HepG2 (cell line): Measurements from ENCODE around the gene SOX9. TPM values are rescaled to one million over a fixed set of nuclear protein-coding genes. Genes with fewer than 3 reads are reported as not detected.

Experiments used
- HDAC1 ChIP-seq: sonication (generic); formaldehyde crosslinking; IDR thresholded peaks from 2 replicates; pipeline ENCODE4 v1.5.1; 2020; ENCODE audit warnings: mild to moderate bottlenecking, missing genetic modification reagents
- NFKBIZ ChIP-seq: IDR thresholded peaks from 2 replicates; pipeline ENCODE4 v1.6.1; 2018; ENCODE audit warnings: missing genetic modification reagents, missing compliant biosample characterization
- NKX3-1 ChIP-seq: sonication (generic); formaldehyde crosslinking; IDR thresholded peaks from 2 replicates; pipeline ENCODE4 v1.5.0; 2020; ENCODE audit warnings: missing genetic modification reagents
- PAWR ChIP-seq: sonication (generic); formaldehyde crosslinking; IDR thresholded peaks from 2 replicates; pipeline ENCODE4 v1.4.0; 2020; ENCODE audit warnings: missing genetic modification reagents, mild to moderate bottlenecking, borderline replicate concordance
- PHF21A ChIP-seq: sonication (generic); formaldehyde crosslinking; IDR thresholded peaks from 2 replicates; pipeline ENCODE4 v1.5.0; 2020; ENCODE audit warnings: mild to moderate bottlenecking, missing genetic modification reagents
- SOX5 ChIP-seq: IDR thresholded peaks from 2 replicates; pipeline ENCODE4 v1.6.1; 2016; ENCODE audit warnings: borderline replicate concordance
- SRSF4 ChIP-seq: fragments of 200-400 bp; formaldehyde crosslinking; IDR thresholded peaks from one replicate; pipeline ENCODE4 v1.6.1; 2018; ENCODE audit warnings: mild to moderate bottlenecking, low read depth, low read length, moderate library complexity; ENCODE audit not compliant: poor library complexity, severe bottlenecking
- STAG1 ChIP-seq: sonication (generic); formaldehyde crosslinking; IDR thresholded peaks from 2 replicates; pipeline ENCODE4 v1.4.0; 2020; ENCODE audit warnings: missing genetic modification reagents
- ZMYM4 ChIP-seq: sonication (generic); formaldehyde crosslinking; IDR thresholded peaks from 2 replicates; pipeline ENCODE4 v1.8.1; 2023; ENCODE audit warnings: mild to moderate bottlenecking, missing genetic modification reagents
- ZNF367 ChIP-seq: sonication (generic); formaldehyde crosslinking; IDR thresholded peaks from 2 replicates; pipeline ENCODE4 v1.4.0; 2020; ENCODE audit warnings: missing genetic modification reagents, borderline replicate concordance
- ZNF598 ChIP-seq: sonication (generic); formaldehyde crosslinking; IDR thresholded peaks from 2 replicates; pipeline ENCODE4 v1.5.1; 2020; ENCODE audit warnings: mild to moderate bottlenecking, missing genetic modification reagents, borderline replicate concordance
- ZNF605 ChIP-seq: sonication (generic); formaldehyde crosslinking; IDR thresholded peaks from 2 replicates; pipeline ENCODE4 v1.8.0; 2022; ENCODE audit warnings: mild to moderate bottlenecking, missing genetic modification reagents
- ZSCAN25 ChIP-seq: sonication (generic); formaldehyde crosslinking; IDR thresholded peaks from 2 replicates; pipeline ENCODE4 v1.8.0; 2022; ENCODE audit warnings: mild to moderate bottlenecking, missing genetic modification reagents
- polyA plus RNA-seq, 8 experiments: library from polyadenylated mRNA; depleted of rRNA in 3 of 8; stranded (reverse) in 7 of 8; unstranded in 1 of 8; fragments of >200 nt; fragmentation: Illumina TruSeq in 4 of 8; extraction: Trizol in 4 of 8; gene quantifications; 2 replicates each; pipeline versions ENCODE4 v1.2.1 to v1.2.3, GENCODE V29; 2011 to 2016; ENCODE audit warnings: low read depth in 4 of 8, missing spikeins in 1 of 8, mixed read lengths in 1 of 8; ENCODE audit not compliant: insufficient read depth in 1 of 8
- total RNA-seq, 5 experiments: library from RNA; depleted of rRNA; stranded (reverse); fragments of >200 nt; fragmentation: Illumina TruSeq; extraction: Trizol; gene quantifications; 2 replicates each; pipeline ENCODE4 v1.2.3, GENCODE V29; 2016; ENCODE audit warnings: low read depth in 1 of 5
- TF ChIP-seq, protein P1 (sequence below), 2 experiments: sonication (generic) in 1 of 2; formaldehyde crosslinking in 1 of 2; IDR thresholded peaks; 2 replicates each; pipeline versions ENCODE4 v1.5.1 to v1.6.1; 2011 to 2020; ENCODE audit warnings: borderline replicate concordance in 1 of 2, low read depth in 1 of 2, low read length in 1 of 2, mild to moderate bottlenecking in 1 of 2, missing genetic modification reagents in 1 of 2, moderate library complexity in 1 of 2
- TF ChIP-seq, protein P2 (sequence below): sonication (generic); formaldehyde crosslinking; IDR thresholded peaks from 2 replicates; pipeline ENCODE4 v1.5.0; 2020; ENCODE audit warnings: mild to moderate bottlenecking, low read depth, missing genetic modification reagents, borderline replicate concordance
- TF ChIP-seq, protein P3 (sequence below): sonication (generic); formaldehyde crosslinking; IDR thresholded peaks from 2 replicates; pipeline ENCODE4 v1.5.0; 2020; ENCODE audit warnings: mild to moderate bottlenecking, missing genetic modification reagents
- TF ChIP-seq, protein P4 (sequence below): sonication (generic); formaldehyde crosslinking; IDR thresholded peaks from 2 replicates; pipeline ENCODE4 v1.4.0; 2020; ENCODE audit warnings: missing genetic modification reagents, borderline replicate concordance
- TF ChIP-seq, protein P5 (sequence below): IDR thresholded peaks from 2 replicates; pipeline ENCODE4 v1.6.1; 2012; ENCODE audit warnings: low read depth, low read length, improper control_type of control experiment

SOX9 gene
- total and polyA plus RNA-seq, 2 of the 13 experiments (the other 11 are each of a cell fraction or from before 2014, with no cell fraction given) = 16.1 to 27.6 TPM

DNA sequence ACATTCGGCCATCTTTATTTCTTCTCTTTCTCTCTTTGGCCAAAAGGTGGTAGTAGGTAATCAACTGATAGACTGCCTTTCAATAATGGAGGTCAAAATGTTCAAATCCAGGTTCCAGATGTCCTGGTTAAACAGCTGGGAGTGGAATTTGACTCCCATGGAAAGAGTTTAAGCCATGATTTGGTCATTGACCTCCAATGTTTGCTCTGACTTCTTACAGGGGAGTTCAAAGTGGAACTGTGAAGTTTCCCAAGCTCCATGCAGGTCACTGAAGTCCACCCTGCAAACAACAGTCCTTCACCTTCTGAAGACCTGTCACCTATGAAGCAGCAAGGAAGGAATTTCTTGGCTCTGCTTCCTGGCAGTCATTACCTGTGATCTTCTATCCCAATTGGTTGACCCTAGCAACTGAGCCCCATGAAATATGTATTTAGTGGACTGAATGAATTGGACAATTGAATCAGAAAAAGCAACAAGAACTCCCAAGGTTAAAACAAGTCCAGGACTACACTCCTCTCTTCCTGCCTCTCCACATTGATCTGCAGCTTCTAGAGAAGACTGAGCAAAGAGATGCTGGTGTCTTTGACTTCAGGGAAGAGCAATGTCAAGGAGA lies 28.0 kb upstream of the SOX9 start (continued):
- TF ChIP-seq, protein P1, sequence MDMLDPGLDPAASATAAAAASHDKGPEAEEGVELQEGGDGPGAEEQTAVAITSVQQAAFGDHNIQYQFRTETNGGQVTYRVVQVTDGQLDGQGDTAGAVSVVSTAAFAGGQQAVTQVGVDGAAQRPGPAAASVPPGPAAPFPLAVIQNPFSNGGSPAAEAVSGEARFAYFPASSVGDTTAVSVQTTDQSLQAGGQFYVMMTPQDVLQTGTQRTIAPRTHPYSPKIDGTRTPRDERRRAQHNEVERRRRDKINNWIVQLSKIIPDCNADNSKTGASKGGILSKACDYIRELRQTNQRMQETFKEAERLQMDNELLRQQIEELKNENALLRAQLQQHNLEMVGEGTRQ (IDR thresholded peaks at IDR 0.05; ENCODE audit: low read depth, low read length) = no peak
- TF ChIP-seq, protein P1 (CRISPR knock-in tag; IDR thresholded peaks at IDR 0.05; ENCODE audit: borderline replicate concordance) = no peak
- peak; percentile 90 for TF ChIP-seq HDAC1 (CRISPR knock-in tag)
- peak; percentile 72 for TF ChIP-seq STAG1
- TF ChIP-seq, protein P2, sequence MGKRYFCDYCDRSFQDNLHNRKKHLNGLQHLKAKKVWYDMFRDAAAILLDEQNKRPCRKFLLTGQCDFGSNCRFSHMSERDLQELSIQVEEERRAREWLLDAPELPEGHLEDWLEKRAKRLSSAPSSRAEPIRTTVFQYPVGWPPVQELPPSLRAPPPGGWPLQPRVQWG = no peak
- TF ChIP-seq NFKBIZ (CRISPR knock-in tag) = peak; percentile 86; the same call in 1 of the 2 replicates
- peak; percentile 68 for TF ChIP-seq ZSCAN25
- TF ChIP-seq PAWR (CRISPR knock-in tag) = no peak
- TF ChIP-seq, protein P3, sequence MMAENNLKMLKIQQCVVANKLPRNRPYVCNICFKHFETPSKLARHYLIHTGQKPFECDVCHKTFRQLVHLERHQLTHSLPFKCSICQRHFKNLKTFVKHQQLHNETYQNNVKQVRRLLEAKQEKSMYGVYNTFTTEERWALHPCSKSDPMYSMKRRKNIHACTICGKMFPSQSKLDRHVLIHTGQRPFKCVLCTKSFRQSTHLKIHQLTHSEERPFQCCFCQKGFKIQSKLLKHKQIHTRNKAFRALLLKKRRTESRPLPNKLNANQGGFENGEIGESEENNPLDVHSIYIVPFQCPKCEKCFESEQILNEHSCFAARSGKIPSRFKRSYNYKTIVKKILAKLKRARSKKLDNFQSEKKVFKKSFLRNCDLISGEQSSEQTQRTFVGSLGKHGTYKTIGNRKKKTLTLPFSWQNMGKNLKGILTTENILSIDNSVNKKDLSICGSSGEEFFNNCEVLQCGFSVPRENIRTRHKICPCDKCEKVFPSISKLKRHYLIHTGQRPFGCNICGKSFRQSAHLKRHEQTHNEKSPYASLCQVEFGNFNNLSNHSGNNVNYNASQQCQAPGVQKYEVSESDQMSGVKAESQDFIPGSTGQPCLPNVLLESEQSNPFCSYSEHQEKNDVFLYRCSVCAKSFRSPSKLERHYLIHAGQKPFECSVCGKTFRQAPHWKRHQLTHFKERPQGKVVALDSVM (CRISPR knock-in tag) = 0 out of 2 replicates have a peak, but pooled peaks have one; percentile 33
- TF ChIP-seq NKX3-1 (CRISPR knock-in tag) = no peak
- TF ChIP-seq ZNF598 (CRISPR knock-in tag) = no peak
- TF ChIP-seq ZNF605 (CRISPR knock-in tag) = no peak
- TF ChIP-seq SOX5 (CRISPR knock-in tag) = peak; percentile 88
- TF ChIP-seq PHF21A (CRISPR knock-in tag) = peak; percentile 96
- TF ChIP-seq, protein P4, sequence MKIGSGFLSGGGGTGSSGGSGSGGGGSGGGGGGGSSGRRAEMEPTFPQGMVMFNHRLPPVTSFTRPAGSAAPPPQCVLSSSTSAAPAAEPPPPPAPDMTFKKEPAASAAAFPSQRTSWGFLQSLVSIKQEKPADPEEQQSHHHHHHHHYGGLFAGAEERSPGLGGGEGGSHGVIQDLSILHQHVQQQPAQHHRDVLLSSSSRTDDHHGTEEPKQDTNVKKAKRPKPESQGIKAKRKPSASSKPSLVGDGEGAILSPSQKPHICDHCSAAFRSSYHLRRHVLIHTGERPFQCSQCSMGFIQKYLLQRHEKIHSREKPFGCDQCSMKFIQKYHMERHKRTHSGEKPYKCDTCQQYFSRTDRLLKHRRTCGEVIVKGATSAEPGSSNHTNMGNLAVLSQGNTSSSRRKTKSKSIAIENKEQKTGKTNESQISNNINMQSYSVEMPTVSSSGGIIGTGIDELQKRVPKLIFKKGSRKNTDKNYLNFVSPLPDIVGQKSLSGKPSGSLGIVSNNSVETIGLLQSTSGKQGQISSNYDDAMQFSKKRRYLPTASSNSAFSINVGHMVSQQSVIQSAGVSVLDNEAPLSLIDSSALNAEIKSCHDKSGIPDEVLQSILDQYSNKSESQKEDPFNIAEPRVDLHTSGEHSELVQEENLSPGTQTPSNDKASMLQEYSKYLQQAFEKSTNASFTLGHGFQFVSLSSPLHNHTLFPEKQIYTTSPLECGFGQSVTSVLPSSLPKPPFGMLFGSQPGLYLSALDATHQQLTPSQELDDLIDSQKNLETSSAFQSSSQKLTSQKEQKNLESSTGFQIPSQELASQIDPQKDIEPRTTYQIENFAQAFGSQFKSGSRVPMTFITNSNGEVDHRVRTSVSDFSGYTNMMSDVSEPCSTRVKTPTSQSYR (CRISPR knock-in tag) = peak; percentile 46; the same call in 1 of the 2 replicates
- TF ChIP-seq, protein P5, sequence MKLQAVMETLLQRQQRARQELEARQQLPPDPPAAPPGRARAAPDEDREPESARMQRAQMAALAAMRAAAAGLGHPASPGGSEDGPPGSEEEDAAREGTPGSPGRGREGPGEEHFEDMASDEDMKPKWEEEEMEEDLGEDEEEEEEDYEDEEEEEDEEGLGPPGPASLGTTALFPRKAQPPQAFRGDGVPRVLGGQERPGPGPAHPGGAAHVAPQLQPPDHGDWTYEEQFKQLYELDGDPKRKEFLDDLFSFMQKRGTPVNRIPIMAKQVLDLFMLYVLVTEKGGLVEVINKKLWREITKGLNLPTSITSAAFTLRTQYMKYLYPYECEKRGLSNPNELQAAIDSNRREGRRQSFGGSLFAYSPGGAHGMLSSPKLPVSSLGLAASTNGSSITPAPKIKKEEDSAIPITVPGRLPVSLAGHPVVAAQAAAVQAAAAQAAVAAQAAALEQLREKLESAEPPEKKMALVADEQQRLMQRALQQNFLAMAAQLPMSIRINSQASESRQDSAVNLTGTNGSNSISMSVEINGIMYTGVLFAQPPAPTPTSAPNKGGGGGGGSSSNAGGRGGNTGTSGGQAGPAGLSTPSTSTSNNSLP = peak; percentile 83
- no peak for TF ChIP-seq ZNF367
- peak; percentile 96 for TF ChIP-seq ZMYM4 (CRISPR knock-in tag)
- TF ChIP-seq SRSF4 = no peak
